Body of pancreas (tissue), 4 donors: ENCODE measurements around the gene NOB1. TPM values are rescaled to one million over a fixed set of nuclear protein-coding genes. Genes with fewer than 3 reads are reported as not detected.
A peak's percentile ranks its signal among the peaks of the same experiment; 100 is the strongest.
"Not testable (repeated sequence)": the region's sequence is repeated elsewhere in the genome, so short reads cannot be mapped to it uniquely, and the experiment has no call there.

Experiments
- ATAC-seq: fragments of 150-250 bp; one replicate; pipeline ENCODE4 v1.9.1; 2016
- DNase-seq, 4 donors: peaks; one replicate each; pipeline ENCODE4 v3.0.0-alpha.2; 2019
- H3K27ac ChIP-seq, 4 donors: fragments of 200-600 bp; sonication (generic); 1 replicate in 3 of 4; 2 replicates in 1 of 4; pipeline versions ENCODE4 v1.5.1 to v1.6.1; 2016 to 2019; ENCODE audit warnings: mild to moderate bottlenecking in 1 of 4, mixed read lengths in 1 of 4, moderate library complexity in 1 of 4
- H3K27me3 ChIP-seq, 2 donors: fragments of 200-600 bp; sonication (generic); one replicate each; pipeline ENCODE4 v1.6.0; 2016; ENCODE audit warnings: mild to moderate bottlenecking in 1 of 2
- H3K36me3 ChIP-seq, 2 donors: fragments of 200-600 bp; sonication (generic); replicated peaks in 1 of 2; 2 replicates each; pipeline ENCODE4 v1.5.1; 2016; ENCODE audit warnings: low read depth in 2 of 2; ENCODE audit not compliant: insufficient read depth in 1 of 2
- H3K4me1 ChIP-seq: fragments of 200-600 bp; sonication (generic); one replicate; pipeline ENCODE4 v1.6.0; 2016
- H3K4me3 ChIP-seq, 2 donors: fragments of 200-600 bp; sonication (generic); 1 replicate in 1 of 2; 2 replicates in 1 of 2; pipeline ENCODE4 v1.5.1; 2016 to 2019
- H3K9me3 ChIP-seq, 3 donors: fragments of 200-600 bp; sonication (generic); 1 replicate in 2 of 3; 2 replicates in 1 of 3; pipeline ENCODE4 v1.5.1; 2016
- CTCF ChIP-seq, 7 experiments: fragments of 450-650 bp in 4 of 7; fragments of 200-600 bp in 3 of 7; sonication (generic) in 3 of 7; IDR thresholded peaks; one replicate each; pipeline ENCODE4 v1.5.1; 2016 to 2019; ENCODE audit warnings: antibody characterized with exemption in 7 of 7
- POLR2A ChIP-seq, 3 donors: fragments of 450-650 bp; IDR thresholded peaks; one replicate each; pipeline ENCODE4 v1.6.1; 2016; ENCODE audit warnings: antibody characterized with exemption in 3 of 3, mild to moderate bottlenecking in 2 of 3
- WGBS, 2 donors: methylation state at CpG; one replicate each; pipeline ENCODE4 v1.1.5; 2017; 5-methylcytosine and 5-hydroxymethylcytosine counted together
- intact Hi-C: fragments of 100-400 bp; cut with DNase I; formaldehyde crosslinking; loops from one replicate; pipeline ENCODE4 v1.15.1; 2023
- total RNA-seq, 2 donors: library from RNA; depleted of rRNA; stranded (reverse); fragments of >200 nt; gene quantifications; one replicate each; pipeline ENCODE4 v1.1.0, GENCODE V29; 2016

NOB1 gene
- total RNA-seq, 2 donors from 2014 or later: 28.0 to 69.0 TPM

- WGBS, 2 donors: 40 to 42% methylated on average over 19 of the region's 19 CpGs
- DNase-seq (peak in 3 of 4 donors; percentile 27 to 51 (median 45)), ATAC-seq (peak; percentile 85)
These were observed 41.8 kb upstream of the NOB1 start for GRCh38 chr16:69796285-69797118.

GRCh38 chr16:69794486-69794885 lies 39.8 kb upstream of the NOB1 start:
- no peak for ATAC-seq
- H3K27me3 ChIP-seq: no peaks in the 10 kb centered on the region
- peaks cover 13% of the 10 kb centered on the region for H3K4me1 ChIP-seq
- 85 to 89% methylated on average over 2 of the region's 2 CpGs for WGBS, 2 donors
- H3K9me3 ChIP-seq: no peaks in the 10 kb centered on the region
- no peak for DNase-seq
- H3K4me3 ChIP-seq: no peak overlapping the region
- peaks cover 0 to 6% of the 10 kb centered on the region in 2 donors for H3K36me3 ChIP-seq
- intact Hi-C loops: loop anchor here (5.0 kb wide), 1 partner anchor 138 kb away; no protein-coding TSS in a partner anchor
- TF ChIP-seq POLR2A (IDR thresholded peaks at IDR 0.05): no peak
- no peak for TF ChIP-seq CTCF (IDR thresholded peaks at IDR 0.05)
- H3K27ac ChIP-seq: no peak overlapping the region

More at GRCh38 chr16:69796285-69797118, 41.8 kb upstream of the NOB1 start:
- Histone ChIP-seq H3K4me1 (peaks cover 13% of the 10 kb centered on the region), H3K36me3 (peaks cover 0 to 3% of the 10 kb centered on the region in 2 donors), H3K27me3 (no peaks in the 10 kb centered on the region), H3K27ac (no peak overlapping the region), H3K4me3 (no peak overlapping the region), H3K9me3 (no peaks in the 10 kb centered on the region)
- intact Hi-C loops: no loop called here
- TF ChIP-seq POLR2A (IDR thresholded peaks at IDR 0.05) (no peak), CTCF (IDR thresholded peaks at IDR 0.05) (peak; percentile 66 to 94 (median 90))

- no peak for ATAC-seq
- Histone ChIP-seq H3K4me3 (no peak overlapping the region), H3K4me1 (peaks cover 10% of the 10 kb centered on the region), H3K9me3 (no peaks in the 10 kb centered on the region), H3K36me3 (peaks cover 0 to 6% of the 10 kb centered on the region in 2 donors), H3K27ac (no peak overlapping the region), H3K27me3 (no peaks in the 10 kb centered on the region)
- intact Hi-C loops: loop anchor here (5.0 kb wide), 1 partner anchor 139 kb away; no protein-coding TSS in a partner anchor
- 81 to 91% methylated on average over 4 of the region's 4 CpGs for WGBS, 2 donors
- TF ChIP-seq CTCF (IDR thresholded peaks at IDR 0.05): no peak
- TF ChIP-seq POLR2A (IDR thresholded peaks at IDR 0.05): no peak
- DNase-seq: no peak
These were observed 38.8 kb upstream of the NOB1 start for GRCh38 chr16:69793526-69793925.

GRCh38 chr16:69791391-69791847 lies 36.7 kb upstream of the NOB1 start:
- intact Hi-C loops: loop anchor here (5.0 kb wide), 1 partner anchor 141 kb away; no protein-coding TSS in a partner anchor
- 88 to 92% methylated on average over 6 of the region's 6 CpGs for WGBS, 2 donors
- H3K27me3 ChIP-seq, DNase-seq, H3K9me3 ChIP-seq, H3K4me1 ChIP-seq, H3K4me3 ChIP-seq, H3K27ac ChIP-seq, ATAC-seq: not testable (repeated sequence)
- peaks cover 0 to 16% of the 10 kb centered on the region in 2 donors for H3K36me3 ChIP-seq

- 85 to 91% methylated on average over 4 of the region's 4 CpGs for WGBS, 2 donors
- DNase-seq: no peak
- intact Hi-C loops: no loop called here
These were observed 33.2 kb upstream of the NOB1 start for GRCh38 chr16:69787883-69788282.

More at GRCh38 chr16:69787883-69788282, 33.2 kb upstream of the NOB1 start:
- Histone ChIP-seq H3K4me3 (no peak overlapping the region), H3K27me3 (no peaks in the 10 kb centered on the region), H3K9me3 (no peaks in the 10 kb centered on the region), H3K27ac (no peak overlapping the region), H3K36me3 (peaks cover 0 to 16% of the 10 kb centered on the region in 2 donors), H3K4me1 (no peaks in the 10 kb centered on the region)
- ATAC-seq: no peak
- no peak for TF ChIP-seq CTCF (IDR thresholded peaks at IDR 0.05)
- TF ChIP-seq POLR2A (IDR thresholded peaks at IDR 0.05): no peak
